HUES64 (cell line): ENCODE measurements around the gene ST8SIA1.

Experiments
- H3K27ac ChIP-seq: 2 replicates; pipeline ENCODE4 v1.7.0; 2013; ENCODE audit warnings: low read depth, low read length, inconsistent platforms
- H3K27me3 ChIP-seq: 2 replicates; pipeline ENCODE4 v1.6.1; 2013; ENCODE audit warnings: mild to moderate bottlenecking, low read length; ENCODE audit not compliant: insufficient read depth
- H3K36me3 ChIP-seq: 2 replicates; pipeline ENCODE4 v1.6.1; 2013; ENCODE audit warnings: mild to moderate bottlenecking, low read length; ENCODE audit not compliant: insufficient read depth
- H3K4me1 ChIP-seq: 2 replicates; pipeline ENCODE4 v1.6.1; 2013; ENCODE audit warnings: mild to moderate bottlenecking, low read length, moderate library complexity; ENCODE audit not compliant: insufficient read depth
- H3K4me3 ChIP-seq: 2 replicates; pipeline ENCODE4 v1.5.1; 2013; ENCODE audit warnings: mild to moderate bottlenecking, low read length, moderate library complexity
- H3K9ac ChIP-seq: 2 replicates; pipeline ENCODE4 v1.6.1; 2013; ENCODE audit warnings: mild to moderate bottlenecking, low read depth, low read length
- H3K9me3 ChIP-seq: 2 replicates; pipeline ENCODE4 v1.6.1; 2013; ENCODE audit warnings: low read depth, low read length; ENCODE audit not compliant: insufficient read depth
- WGBS: fragments of 150-250, 120-280 bp; methylation state at CpG from one replicate; pipeline ENCODE4 v1.1.7; 2013; ENCODE audit warnings: missing lambda C conversion rate; 5-methylcytosine and 5-hydroxymethylcytosine counted together

Gene ST8SIA1

GRCh38 chr12:22231836-22232235, 102.7 kb downstream of the ST8SIA1 start:
- H3K9ac ChIP-seq, result no peak overlapping the region
- no peaks in the 10 kb centered on the region for H3K4me1 ChIP-seq
- no peaks in the 10 kb centered on the region for H3K27me3 ChIP-seq
- no peaks in the 10 kb centered on the region for H3K9me3 ChIP-seq
- WGBS, result 72% methylated on average over 1 of the region's 1 CpG
- no peak overlapping the region for H3K4me3 ChIP-seq
- H3K27ac ChIP-seq, result no peak overlapping the region
- H3K36me3 ChIP-seq, result no peaks in the 10 kb centered on the region

DNA sequence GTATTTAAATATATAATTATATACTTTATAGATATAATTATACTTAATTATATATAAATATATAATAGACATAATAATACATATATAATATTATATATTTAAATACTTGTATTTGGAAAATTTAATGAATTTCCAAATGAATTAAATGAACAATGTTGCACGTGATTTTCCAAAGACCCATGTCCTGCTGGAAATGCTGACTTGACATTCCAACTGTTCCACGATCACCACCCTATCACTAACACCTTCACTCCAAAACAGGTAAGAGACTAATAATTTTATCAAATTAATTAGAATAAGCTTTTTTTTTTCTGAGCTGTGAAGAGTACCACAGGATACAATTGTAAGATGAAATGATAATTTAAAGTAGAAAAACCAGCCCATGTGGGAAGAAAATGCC, 103.4 kb downstream of the ST8SIA1 start:
- H3K9me3 ChIP-seq, result no peaks in the 10 kb centered on the region
- H3K4me3 ChIP-seq, result no peak overlapping the region
- H3K27me3 ChIP-seq, result no peaks in the 10 kb centered on the region
- no peak overlapping the region for H3K27ac ChIP-seq
- no peak overlapping the region for H3K9ac ChIP-seq
- 95% methylated on average over 2 of the region's 2 CpGs for WGBS
- H3K4me1 ChIP-seq, result peaks cover under 1% of the 10 kb centered on the region; the same call in 1 of the 2 replicates
- no peaks in the 10 kb centered on the region for H3K36me3 ChIP-seq

DNA sequence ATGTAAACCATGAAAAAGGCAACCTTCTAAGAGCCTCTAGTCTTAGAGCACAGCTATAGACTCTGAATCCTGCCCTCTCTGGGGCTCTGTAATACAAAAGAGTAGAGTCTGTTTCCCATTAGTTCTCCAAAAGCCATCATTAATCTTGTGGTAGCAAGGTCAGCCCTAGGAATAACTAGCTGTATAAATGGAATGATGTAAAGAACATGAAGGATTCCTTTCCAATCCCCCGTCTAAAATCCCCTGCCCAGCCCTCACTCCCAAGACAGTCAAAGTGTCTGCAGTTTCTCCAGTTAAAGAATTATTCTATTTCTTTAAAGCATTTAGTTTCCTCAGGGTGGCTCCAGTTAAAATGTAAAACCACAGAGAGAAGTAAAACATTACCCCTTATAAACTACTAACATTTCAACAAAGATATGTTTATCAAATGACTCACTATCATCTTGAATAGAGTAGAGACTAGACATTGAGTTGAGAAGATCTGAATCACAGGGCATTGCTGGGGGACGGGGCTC, 104.2 kb downstream of the ST8SIA1 start:
- Histone ChIP-seq H3K36me3 (no peaks in the 10 kb centered on the region), H3K27ac (no peak overlapping the region), H3K4me1 (peaks cover 8% of the 10 kb centered on the region), H3K4me3 (no peak overlapping the region), H3K27me3 (no peaks in the 10 kb centered on the region), H3K9ac (no peak overlapping the region), H3K9me3 (no peaks in the 10 kb centered on the region)
- WGBS, result 95% methylated on average over 2 of the region's 2 CpGs

DNA sequence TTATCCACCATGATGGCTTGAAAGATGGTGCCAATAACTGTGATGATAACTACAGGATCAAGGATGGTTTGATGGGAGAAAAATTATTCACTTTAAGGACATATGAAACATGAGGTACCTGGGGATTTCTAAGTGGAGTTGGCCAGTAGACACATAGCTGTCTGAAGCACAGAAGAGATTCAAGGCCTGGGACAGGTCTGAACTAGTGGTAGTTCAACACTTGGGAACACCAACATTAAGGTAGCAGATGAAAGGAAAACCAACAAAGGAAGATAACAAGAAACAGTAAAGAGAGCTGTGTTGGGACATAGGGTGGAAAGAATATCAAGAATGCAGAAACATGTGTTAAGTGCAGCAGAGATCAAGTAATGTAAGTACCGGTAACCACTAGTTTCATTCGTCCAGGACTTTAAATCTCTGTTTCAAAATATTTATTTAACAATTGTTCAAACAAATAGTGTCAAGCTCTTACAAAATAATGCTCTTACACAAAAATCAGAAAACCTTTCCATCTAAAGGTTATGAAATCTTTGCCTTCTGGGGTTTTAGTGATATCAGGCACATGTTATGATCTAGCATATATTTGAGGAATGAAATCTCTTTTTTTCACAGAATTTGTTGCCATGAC, 104.7 kb downstream of the ST8SIA1 start:
- no peak overlapping the region for H3K4me3 ChIP-seq
- H3K9ac ChIP-seq, result no peak overlapping the region
- WGBS, result 94% methylated on average over 2 of the region's 2 CpGs
- H3K9me3 ChIP-seq, result no peaks in the 10 kb centered on the region
- H3K27me3 ChIP-seq, result no peaks in the 10 kb centered on the region
- no peaks in the 10 kb centered on the region for H3K36me3 ChIP-seq
- H3K27ac ChIP-seq, result no peak overlapping the region
- H3K4me1 ChIP-seq, result peaks cover 13% of the 10 kb centered on the region

- Histone ChIP-seq H3K36me3 (no peaks in the 10 kb centered on the region), H3K9ac (no peak overlapping the region), H3K4me3 (no peak overlapping the region), H3K4me1 (peaks cover 13% of the 10 kb centered on the region), H3K27ac (no peak overlapping the region), H3K27me3 (no peaks in the 10 kb centered on the region), H3K9me3 (no peaks in the 10 kb centered on the region)
- WGBS, result 90% methylated on average over 2 of the region's 2 CpGs
Measured at GRCh38 chr12:22228022-22228875, 106.3 kb downstream of the ST8SIA1 start.

DNA sequence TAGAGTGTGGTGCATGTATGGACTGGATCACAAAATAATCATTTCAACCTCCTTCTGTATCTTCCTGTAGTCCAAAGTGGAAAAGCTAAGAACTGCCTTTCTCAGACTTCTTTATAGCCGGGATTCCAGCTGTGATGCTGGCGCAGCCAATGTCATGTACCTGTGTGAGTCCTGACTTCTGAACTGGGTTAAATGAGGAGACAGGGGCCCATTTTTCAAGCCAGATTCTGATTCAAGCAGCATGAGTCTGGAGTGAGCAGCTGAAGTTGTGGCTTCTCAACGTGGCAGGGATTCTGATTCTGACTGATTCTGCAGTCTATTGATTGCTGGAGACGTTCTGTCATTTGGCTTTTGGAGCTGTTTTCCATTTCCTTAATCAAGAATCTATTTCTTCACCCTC, 111.2 kb downstream of the ST8SIA1 start:
- H3K4me1 ChIP-seq, result peaks cover 13% of the 10 kb centered on the region
- H3K9me3 ChIP-seq, result no peaks in the 10 kb centered on the region
- H3K27me3 ChIP-seq, result no peaks in the 10 kb centered on the region
- 79% methylated on average over 4 of the region's 4 CpGs for WGBS
- H3K27ac ChIP-seq, result no peak overlapping the region
- no peaks in the 10 kb centered on the region for H3K36me3 ChIP-seq
- H3K4me3 ChIP-seq, result no peak overlapping the region
- H3K9ac ChIP-seq, result no peak overlapping the region

- H3K9ac ChIP-seq, result no peak overlapping the region
- no peaks in the 10 kb centered on the region for H3K4me1 ChIP-seq
- H3K27me3 ChIP-seq, result no peaks in the 10 kb centered on the region
- H3K36me3 ChIP-seq, result no peaks in the 10 kb centered on the region
- H3K4me3 ChIP-seq, result no peak overlapping the region
- H3K9me3 ChIP-seq, result peaks cover 2% of the 10 kb centered on the region
- no peak overlapping the region for H3K27ac ChIP-seq
- no CpG with 5 or more reads among the region's 1 CpG for WGBS
Measured at GRCh38 chr12:22217556-22217955, 117.0 kb downstream of the ST8SIA1 start.

GRCh38 chr12:22215467-22216253, 118.8 kb downstream of the ST8SIA1 start:
- no peak overlapping the region for H3K4me3 ChIP-seq
- H3K9me3 ChIP-seq, result peaks cover 3% of the 10 kb centered on the region
- no peaks in the 10 kb centered on the region for H3K27me3 ChIP-seq
- WGBS, result 93% methylated on average over 4 of the region's 4 CpGs
- no peak overlapping the region for H3K9ac ChIP-seq
- H3K27ac ChIP-seq, result no peak overlapping the region
- no peaks in the 10 kb centered on the region for H3K4me1 ChIP-seq
- H3K36me3 ChIP-seq, result no peaks in the 10 kb centered on the region

DNA sequence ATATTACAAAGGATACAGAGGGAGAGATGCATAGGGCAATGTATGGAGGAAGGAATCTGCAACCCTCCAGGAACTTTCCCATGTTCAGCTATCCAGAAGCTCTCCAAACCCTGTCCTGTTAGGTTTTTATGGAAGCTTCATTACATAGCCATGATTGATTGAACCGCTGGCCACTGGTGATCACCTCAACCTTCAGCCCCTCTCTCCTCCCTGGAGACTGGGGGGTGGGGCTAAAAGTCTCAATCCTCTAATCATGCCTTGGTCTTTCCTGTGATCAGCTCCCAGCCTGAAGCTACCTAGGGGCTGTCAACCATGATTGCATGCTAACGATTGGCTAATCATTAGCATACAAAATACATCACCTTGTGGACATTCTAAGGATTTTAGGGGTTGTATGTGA, 123.4 kb downstream of the ST8SIA1 start:
- H3K27me3 ChIP-seq, result no peaks in the 10 kb centered on the region
- peaks cover 3% of the 10 kb centered on the region for H3K9me3 ChIP-seq
- H3K36me3 ChIP-seq, result no peaks in the 10 kb centered on the region
- H3K4me1 ChIP-seq, result no peaks in the 10 kb centered on the region
- no peak overlapping the region for H3K4me3 ChIP-seq
- no peak overlapping the region for H3K27ac ChIP-seq
- no peak overlapping the region for H3K9ac ChIP-seq
- 100% methylated on average over 2 of the region's 2 CpGs for WGBS

DNA sequence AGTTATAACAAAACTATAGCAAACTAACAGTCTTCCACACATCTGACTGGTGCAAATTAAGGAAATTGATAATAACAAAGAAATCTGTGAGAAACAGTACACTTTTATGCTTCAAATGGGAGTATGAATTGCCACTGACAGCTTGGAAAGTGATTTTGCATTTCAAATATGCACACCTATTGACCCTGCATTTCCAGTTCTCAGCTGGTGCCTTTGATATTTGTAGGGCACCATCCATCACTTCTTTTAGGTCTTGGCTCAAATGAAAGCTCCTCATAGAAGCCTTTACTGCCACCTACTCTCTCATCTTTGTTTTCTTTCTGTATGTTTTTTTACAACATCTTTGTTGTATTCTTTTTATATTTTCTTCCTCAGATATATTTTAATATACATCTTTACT, 125.1 kb downstream of the ST8SIA1 start:
- Histone ChIP-seq H3K9me3 (peaks cover 3% of the 10 kb centered on the region), H3K27ac (no peak overlapping the region), H3K4me1 (no peaks in the 10 kb centered on the region), H3K9ac (no peak overlapping the region), H3K4me3 (no peak overlapping the region), H3K36me3 (no peaks in the 10 kb centered on the region), H3K27me3 (no peaks in the 10 kb centered on the region)
